ENCODE measurements around the gene PERM1. TPM values are rescaled to one million over a fixed set of nuclear protein-coding genes. Genes with fewer than 3 reads are reported as not detected.

PERM1 gene
- total RNA-seq, 1 donor from 2014 or later: not detected

- ATAC-seq (ENCODE audit: low read depth): no peak
- Mint-ChIP-seq H3K9me3 (no peaks in the 10 kb centered on the region), H3K27me3 (peaks cover 22% of the 10 kb centered on the region), H3K27ac (no peak overlapping the region), H3K36me3 (ENCODE audit: low read depth) (no peaks in the 10 kb centered on the region), H3K4me3 (no peak overlapping the region), H3K4me1 (no peaks in the 10 kb centered on the region)
- no peak for DNase-seq
- POLR2A ChIA-PET: no interaction called here
- no peak for TF ChIP-seq CTCF (IDR thresholded peaks at IDR 0.05)
- intact Hi-C loops (cut with micrococcal nuclease): no loop called here
- CTCF ChIA-PET: interaction anchor here (2.4 to 3.2 kb wide), 2 partner anchors 20 to 310 kb away, joined by 8 to 16 read pairs; no protein-coding TSS in a partner anchor
These were observed 370 bp downstream of the PERM1 start for GRCh38 chr1:981491-981954.

GRCh38 chr1:980602-981395, 1.1 kb downstream of the PERM1 start:
- no peaks in the 10 kb centered on the region for H3K36me3 Mint-ChIP-seq (ENCODE audit: low read depth)
- peaks cover 19% of the 10 kb centered on the region for H3K27me3 Mint-ChIP-seq
- H3K27ac Mint-ChIP-seq: no peak overlapping the region
- no peak for DNase-seq
- H3K4me1 Mint-ChIP-seq: peaks cover 1% of the 10 kb centered on the region
- POLR2A ChIA-PET: interaction anchor here (0.6 kb wide), 1 partner anchor 158 kb away, joined by 3 read pairs; no protein-coding TSS in a partner anchor
- CTCF ChIA-PET: interaction anchor here (2.4 to 3.2 kb wide), 2 partner anchors 21 to 310 kb away, joined by 8 to 16 read pairs; no protein-coding TSS in a partner anchor
- no peak for TF ChIP-seq CTCF (IDR thresholded peaks at IDR 0.05)
- no peak for ATAC-seq (ENCODE audit: low read depth)
- no peaks in the 10 kb centered on the region for H3K9me3 Mint-ChIP-seq
- intact Hi-C loops (cut with micrococcal nuclease): no loop called here
- H3K4me3 Mint-ChIP-seq: no peak overlapping the region

- Mint-ChIP-seq H3K36me3 (ENCODE audit: low read depth) (no peaks in the 10 kb centered on the region), H3K4me3 (no peak overlapping the region), H3K4me1 (peaks cover 4% of the 10 kb centered on the region), H3K27me3 (peaks cover 18% of the 10 kb centered on the region), H3K27ac (no peak overlapping the region), H3K9me3 (no peaks in the 10 kb centered on the region)
- CTCF ChIA-PET: no interaction called here
- intact Hi-C loops (cut with micrococcal nuclease): no loop called here
- POLR2A ChIA-PET: no interaction called here
- no peak for TF ChIP-seq CTCF (IDR thresholded peaks at IDR 0.05)
- no peak for ATAC-seq (ENCODE audit: low read depth)
- DNase-seq: no peak
These were observed 1.7 kb downstream of the PERM1 start for GRCh38 chr1:980137-980571.

- Mint-ChIP-seq H3K27ac (no peak overlapping the region), H3K4me1 (peaks cover 4% of the 10 kb centered on the region)
- CTCF ChIA-PET: no interaction called here
These were observed 2.2 kb downstream of the PERM1 start for GRCh38 chr1:979744-980072.

More at GRCh38 chr1:979744-980072, 2.2 kb downstream of the PERM1 start:
- intact Hi-C loops (cut with micrococcal nuclease): no loop called here
- H3K4me3 Mint-ChIP-seq: no peak overlapping the region
- H3K9me3 Mint-ChIP-seq: no peaks in the 10 kb centered on the region
- no peaks in the 10 kb centered on the region for H3K36me3 Mint-ChIP-seq (ENCODE audit: low read depth)
- peaks cover 19% of the 10 kb centered on the region for H3K27me3 Mint-ChIP-seq
- DNase-seq: no peak
- POLR2A ChIA-PET: no interaction called here
- no peak for ATAC-seq (ENCODE audit: low read depth)
- no peak for TF ChIP-seq CTCF (IDR thresholded peaks at IDR 0.05)
